ENCODE results near the gene POLN.

DNA sequence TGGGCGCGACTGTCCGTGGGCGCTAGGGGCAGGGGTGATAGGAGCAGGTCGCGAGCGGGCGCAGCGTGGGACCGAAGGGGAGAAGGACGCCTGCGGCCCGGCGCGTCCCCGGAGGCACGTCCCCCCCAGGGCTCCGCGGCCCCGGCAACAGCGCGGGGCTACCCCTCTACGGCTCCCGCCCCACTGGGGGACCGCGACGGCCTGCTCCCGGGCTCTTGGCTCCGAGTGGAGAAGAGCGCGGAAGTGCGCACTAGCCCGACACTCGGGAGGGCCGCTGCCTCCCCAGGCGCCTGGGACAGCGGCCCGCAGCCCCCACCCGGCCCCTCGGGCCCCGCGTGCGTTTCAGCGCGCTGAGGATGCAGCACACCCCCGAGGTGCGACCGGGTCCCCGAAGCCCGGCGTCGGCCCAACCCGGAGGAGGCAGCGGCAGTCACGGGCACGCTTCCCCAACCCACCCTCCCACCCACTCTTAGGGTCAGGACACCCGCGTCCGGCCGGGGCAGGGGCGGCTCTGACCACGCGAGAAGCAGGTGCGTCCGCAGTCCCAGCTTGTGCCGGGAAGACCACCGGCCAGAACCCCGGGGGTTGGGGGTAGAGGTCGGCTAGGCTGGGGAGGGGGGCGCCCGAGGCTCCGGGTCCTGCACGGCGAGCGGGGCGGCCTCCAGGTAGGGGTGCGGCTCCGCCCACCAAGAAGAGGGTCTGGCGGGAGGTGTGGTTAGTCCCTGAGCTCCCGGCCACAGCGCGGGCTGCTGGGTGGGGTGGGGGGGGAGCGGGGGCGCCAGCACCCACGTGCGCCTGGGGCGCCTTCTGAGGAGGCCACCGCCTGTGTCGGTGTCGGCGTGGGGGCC lies 201.3 kb downstream of the POLN start:
- TF ChIP-seq, protein P1, sequence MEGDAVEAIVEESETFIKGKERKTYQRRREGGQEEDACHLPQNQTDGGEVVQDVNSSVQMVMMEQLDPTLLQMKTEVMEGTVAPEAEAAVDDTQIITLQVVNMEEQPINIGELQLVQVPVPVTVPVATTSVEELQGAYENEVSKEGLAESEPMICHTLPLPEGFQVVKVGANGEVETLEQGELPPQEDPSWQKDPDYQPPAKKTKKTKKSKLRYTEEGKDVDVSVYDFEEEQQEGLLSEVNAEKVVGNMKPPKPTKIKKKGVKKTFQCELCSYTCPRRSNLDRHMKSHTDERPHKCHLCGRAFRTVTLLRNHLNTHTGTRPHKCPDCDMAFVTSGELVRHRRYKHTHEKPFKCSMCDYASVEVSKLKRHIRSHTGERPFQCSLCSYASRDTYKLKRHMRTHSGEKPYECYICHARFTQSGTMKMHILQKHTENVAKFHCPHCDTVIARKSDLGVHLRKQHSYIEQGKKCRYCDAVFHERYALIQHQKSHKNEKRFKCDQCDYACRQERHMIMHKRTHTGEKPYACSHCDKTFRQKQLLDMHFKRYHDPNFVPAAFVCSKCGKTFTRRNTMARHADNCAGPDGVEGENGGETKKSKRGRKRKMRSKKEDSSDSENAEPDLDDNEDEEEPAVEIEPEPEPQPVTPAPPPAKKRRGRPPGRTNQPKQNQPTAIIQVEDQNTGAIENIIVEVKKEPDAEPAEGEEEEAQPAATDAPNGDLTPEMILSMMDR (conservative IDR thresholded peaks at IDR 0.05; ENCODE audit: low read length), result no peak
- no peak for TF ChIP-seq EZH2phosphoT487 (IDR thresholded peaks at IDR 0.05; ENCODE audit: borderline replicate concordance, low read depth, low read length)

Data from OCI-LY7 (cell line).